Sigmoid colon (tissue), 4 donors: ENCODE results near the gene FBXO9.
"Not testable (repeated sequence)": the region's sequence is repeated elsewhere in the genome, so short reads cannot be mapped to it uniquely, and the experiment has no call there.

Experiments used
- CTCF ChIP-seq, 4 experiments: fragments of 450-650 bp in 3 of 4; fragments of 200-600 bp in 1 of 4; IDR thresholded peaks; one replicate each; pipeline ENCODE4 v1.5.1; 2016 to 2019; ENCODE audit warnings: antibody characterized with exemption in 4 of 4, mild to moderate bottlenecking in 3 of 4, moderate library complexity in 2 of 4
- EP300 ChIP-seq, 4 donors: sonication (generic); formaldehyde crosslinking; IDR thresholded peaks; one replicate each; pipeline ENCODE4 v1.6.1; 2017; ENCODE audit warnings: antibody characterized with exemption in 4 of 4
- POLR2A ChIP-seq, 2 donors: fragments of 450-650 bp; IDR thresholded peaks; one replicate each; pipeline ENCODE4 v1.6.1; 2016; ENCODE audit warnings: antibody characterized with exemption in 2 of 2, mild to moderate bottlenecking in 2 of 2, moderate library complexity in 2 of 2
- POLR2AphosphoS5 ChIP-seq, 4 donors: sonication (generic); formaldehyde crosslinking; IDR thresholded peaks; one replicate each; pipeline ENCODE4 v1.6.1; 2017; ENCODE audit warnings: antibody characterized with exemption in 4 of 4

GRCh38 chr6:53064255-53064654 is 949 bp upstream of the FBXO9 start:
- not testable (repeated sequence) for TF ChIP-seq POLR2AphosphoS5, CTCF, POLR2A, EP300 (IDR thresholded peaks at IDR 0.05)
